IPS-11a (cell line): Measurements from ENCODE around the gene MAPK1.
"Not testable (repeated sequence)": the region's sequence is repeated elsewhere in the genome, so short reads cannot be mapped to it uniquely, and the experiment has no call there.

Experiments used
- H3K4me3 ChIP-seq: one replicate; pipeline ENCODE4 v1.5.1; 2013; ENCODE audit warnings: low read depth, low read length, control low read depth

Gene MAPK1

DNA sequence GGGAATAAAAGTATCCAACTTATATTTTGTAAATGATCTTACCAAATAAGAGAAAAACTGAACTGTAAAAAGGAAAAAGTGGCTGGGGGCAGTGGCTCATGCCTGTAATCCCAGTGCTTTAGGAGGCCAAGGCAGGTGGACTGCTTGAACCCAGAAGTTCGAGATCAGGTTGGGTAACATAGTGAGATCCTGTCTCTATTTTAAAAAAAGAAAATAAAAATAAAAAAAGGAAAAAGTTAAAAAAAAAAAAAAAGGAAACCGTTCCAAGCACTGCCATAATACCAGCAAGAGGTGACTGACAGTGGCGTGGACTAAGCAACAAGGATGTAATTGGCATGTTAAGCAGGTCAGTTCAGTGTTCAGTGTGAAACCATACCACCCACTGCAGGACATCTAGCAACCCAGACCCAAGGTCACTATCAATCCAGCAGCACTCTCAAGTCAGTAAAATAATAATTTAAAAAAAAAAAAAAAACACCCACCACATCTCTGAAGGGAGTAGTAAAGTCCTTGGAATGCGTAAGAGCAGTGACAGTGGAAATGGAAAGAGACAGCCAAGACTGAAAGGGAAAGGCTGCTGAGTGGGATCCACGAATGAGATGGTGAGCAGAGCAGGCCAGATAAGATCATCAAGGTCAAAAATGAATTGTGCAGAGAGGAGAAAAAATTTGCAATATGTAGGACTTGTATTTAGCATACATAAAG is 43.6 kb downstream of the MAPK1 start:
- H3K4me3 ChIP-seq, result no peak overlapping the region

DNA sequence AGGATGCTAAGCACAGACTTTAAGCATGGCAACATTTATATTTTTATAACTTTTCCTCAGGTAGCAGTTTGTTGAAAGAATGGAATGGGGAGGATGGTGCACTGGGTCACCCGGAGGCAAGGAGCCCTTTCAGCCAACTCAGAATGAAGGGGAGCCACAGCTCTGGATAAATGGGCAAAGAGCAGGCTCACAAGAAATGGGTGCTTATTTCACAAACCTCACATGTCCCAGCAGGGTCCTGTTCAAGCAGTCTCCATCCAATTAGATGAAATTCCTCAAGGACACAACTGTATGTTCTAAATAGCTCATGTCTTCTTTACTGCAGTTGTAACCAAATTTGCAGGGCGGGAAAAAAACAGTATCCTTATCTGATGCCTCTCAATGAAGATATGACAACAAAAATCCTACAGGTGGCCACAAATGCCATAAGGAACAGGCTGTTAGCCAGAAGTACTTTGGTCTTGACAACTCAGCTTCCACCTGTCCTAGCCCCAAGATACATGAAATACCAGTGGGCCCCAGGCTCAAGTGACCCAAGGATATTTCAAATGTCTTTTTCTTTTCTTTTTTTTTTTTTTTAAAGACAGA is 48.2 kb downstream of the MAPK1 start:
- H3K4me3 ChIP-seq, result no peak overlapping the region

DNA sequence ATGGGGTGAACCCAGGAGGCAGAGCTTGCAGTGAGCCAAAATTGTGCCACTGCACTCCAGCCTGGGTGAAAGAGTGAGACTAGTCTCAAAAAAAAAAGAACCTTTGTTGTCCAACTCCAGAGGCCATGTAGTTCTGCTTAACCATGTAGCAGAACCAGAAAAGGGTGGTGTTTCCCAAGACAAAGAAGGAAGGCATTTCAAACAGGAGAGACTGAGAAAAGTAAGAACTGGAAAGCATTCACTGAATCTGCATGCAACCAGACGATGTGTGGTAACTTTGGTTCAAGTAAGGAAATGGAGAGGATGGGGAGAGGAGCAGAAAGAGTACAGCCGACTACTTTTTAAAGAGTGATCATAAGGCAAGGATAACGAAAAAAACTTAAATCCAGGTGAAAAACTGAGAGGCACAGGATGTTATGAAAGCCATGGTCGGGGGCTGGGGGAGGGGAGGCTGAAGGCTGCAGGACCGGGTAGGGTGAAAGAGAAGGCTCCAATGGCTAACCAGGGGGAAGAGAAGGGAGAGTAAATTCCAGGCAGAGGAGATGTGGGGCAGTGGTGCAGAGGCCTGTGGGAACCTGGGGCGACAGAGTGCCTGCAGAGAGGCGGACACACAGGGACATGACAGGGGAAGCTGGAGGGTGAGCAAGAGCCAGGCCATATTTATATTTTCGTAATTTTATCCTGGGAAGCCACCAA is 48.8 kb downstream of the MAPK1 start:
- H3K4me3 ChIP-seq, result no peak overlapping the region

DNA sequence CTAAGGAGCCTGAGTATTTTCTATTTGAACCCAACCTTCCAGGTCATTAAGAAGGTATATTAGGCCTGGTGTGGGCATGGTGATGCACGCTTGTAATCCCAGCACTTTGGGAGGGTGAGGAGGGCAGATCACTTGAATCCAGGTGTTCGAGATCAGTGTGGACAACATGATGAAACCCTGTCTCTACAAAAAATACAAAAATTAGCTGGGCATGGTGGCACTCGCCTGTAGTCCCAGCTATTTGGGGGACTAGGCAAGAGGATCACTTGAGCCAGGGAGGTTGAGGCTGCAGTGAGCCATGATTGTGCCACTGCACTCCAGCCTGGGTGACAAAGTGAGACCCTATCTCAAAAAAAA is 50.0 kb downstream of the MAPK1 start:
- H3K4me3 ChIP-seq, result not testable (repeated sequence)

DNA sequence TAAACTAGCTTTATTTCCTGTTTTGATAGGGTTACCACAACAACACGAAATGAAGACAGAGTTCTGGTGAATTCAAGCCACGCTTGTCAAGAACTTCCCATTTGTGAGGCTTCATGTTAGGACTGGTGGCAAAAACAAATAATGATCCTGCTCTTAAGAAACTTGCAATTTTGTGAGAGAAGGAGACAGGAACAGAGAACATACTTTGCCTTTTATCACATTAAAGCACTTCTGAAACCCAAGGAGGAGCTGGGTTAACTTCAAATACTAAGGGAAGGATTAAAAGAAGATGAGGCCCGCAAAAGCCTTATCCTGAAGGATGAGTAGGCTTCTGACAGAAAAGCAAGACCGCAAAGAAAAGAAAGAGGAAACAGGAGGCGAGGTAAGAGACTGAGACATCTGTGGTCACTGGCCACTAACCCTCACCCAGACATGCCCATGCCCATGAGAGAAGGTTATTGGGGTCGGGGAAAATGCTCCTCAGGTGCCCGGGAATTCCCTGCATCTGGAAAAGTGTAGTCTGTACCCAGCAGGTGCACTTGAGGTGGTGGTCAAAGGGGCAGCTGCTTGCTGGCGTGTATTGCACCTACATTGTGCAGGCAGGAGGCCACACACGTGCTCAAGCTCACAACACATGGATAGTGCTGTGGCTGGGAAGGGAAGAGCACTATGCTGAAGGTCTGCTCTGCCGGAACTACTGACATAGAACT is 50.5 kb downstream of the MAPK1 start:
- H3K4me3 ChIP-seq, result no peak overlapping the region

DNA sequence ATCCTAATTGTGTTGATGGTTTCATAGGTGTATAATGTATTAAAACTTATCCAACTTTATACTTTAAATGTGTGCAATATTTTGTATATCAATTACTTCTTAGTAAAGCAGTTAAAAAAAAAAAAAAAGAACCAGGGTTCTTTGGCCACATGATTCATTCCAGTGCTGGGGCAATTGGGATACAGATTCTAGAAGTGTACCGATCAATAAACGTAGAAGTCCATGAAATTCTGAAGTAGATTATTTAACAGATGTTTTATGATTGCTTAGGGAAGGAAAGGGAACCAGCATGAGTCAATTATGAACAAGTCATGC is 51.0 kb downstream of the MAPK1 start:
- no peak overlapping the region for H3K4me3 ChIP-seq

DNA sequence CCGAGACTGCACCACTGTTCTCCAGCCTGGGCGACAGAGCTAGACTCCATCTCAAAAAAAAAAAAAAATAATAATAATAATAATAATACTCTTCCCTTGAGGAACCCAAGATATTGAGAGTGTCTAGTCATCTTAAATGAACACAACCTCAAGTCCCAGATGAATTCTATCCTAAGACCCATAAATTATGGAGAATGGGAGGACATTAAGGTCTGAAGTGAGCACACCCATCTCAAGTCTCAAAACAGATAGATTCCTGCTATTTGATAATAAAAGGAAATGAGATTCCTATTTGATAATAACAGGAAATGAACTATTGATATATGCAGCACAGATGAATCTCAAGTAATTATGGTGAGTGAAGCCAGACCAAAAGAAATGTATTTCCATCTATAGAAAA is 51.5 kb downstream of the MAPK1 start:
- H3K4me3 ChIP-seq, result no peak overlapping the region

DNA sequence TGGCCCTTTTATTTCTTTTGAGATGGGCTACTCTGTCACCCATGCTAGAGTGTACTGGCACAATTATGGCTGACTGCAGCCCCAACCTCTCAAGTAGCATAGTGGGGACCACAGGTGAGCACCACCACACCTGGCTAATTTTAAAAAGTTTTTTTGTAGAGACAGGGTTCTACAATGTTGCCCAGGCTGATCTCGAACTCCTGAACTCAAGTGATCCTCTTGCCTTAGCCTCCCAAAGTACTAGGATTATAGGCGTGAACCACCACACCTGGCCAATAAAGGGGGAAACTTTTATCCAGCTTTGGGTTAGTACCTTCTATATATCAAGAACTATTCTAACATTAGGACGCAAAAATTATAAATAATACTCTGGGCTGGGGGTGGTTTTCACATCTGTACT is 52.1 kb downstream of the MAPK1 start:
- no peak overlapping the region for H3K4me3 ChIP-seq

DNA sequence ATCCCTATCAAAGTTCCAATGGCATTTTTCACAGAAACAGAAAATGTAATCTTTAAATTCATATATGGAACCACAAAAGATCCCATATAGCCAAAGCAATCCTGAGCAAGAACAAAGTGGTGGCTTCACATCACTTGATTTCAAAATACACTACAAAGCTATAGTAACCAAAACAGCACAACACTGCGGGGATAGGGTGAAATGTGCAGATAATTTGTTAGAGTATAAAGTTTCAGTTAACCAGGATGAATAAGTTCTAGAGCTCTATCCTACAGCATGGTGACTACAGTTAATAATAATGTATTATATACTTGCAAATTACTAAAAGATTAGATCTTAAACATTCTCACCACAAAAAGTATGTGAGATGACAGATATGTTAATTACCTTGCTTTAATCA is 55.5 kb downstream of the MAPK1 start:
- H3K4me3 ChIP-seq, result no peak overlapping the region

DNA sequence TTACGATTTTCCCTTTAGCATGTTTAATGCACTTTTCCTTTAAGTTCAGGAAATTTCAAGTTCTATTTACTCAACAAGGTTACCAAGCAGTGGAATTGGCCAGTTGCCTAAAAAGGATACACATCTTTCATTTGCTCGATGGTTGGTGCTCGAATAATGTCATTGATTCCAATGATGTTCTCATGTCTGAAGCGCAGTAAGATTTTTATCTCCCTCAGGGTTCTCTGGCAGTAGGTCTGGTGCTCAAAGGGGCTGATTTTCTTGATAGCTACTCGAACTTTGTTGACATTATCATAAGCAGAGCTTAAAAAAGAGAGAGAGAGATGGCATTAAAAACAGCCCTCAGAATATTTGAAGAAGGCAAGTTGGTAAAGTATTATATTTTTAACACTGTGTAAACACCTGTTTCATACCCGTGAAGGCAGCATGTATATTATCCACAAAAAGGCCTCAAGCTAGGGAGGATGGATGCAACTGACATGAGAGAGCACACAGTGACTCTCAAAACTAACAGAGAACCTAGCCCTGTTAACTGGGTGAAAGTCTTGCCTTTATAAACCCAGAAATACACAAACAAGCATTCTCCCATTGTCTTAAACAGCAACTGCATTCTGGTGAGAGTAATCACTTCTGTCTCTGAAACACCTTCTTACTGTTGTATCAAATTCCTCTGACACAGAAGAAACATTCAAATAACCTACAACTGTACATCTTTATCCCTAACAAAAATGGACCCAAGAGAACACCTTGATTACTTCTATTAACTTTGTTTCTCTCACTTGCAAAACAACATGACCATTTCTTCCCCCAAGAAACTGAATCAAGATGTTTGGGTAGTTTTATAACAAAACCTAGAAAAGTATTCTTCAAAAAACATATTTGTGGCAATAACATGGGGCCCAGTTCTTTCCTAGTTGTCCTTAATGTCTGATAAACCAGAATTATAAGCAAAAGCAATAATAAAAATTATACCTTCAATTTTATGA is 59.6 kb downstream of the MAPK1 start:
- no peak overlapping the region for H3K4me3 ChIP-seq

DNA sequence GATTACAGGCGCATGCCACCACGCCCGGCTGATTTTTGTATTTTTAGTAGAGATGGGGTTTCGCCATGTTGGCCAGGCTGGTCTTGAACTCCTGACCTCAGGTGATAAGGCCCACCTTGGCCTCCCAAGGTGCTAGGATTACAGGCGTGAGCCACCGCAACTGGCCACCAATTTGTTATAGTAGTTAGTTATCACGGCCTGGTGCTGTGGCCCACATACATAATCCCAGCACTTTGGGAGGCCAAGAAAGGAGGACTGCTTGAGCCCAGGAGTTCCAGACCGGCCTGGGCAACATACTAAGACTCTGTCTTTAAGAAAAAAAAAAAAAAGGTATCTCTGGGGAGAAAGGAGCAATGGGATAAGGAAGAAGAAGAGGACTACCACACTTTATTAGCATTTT is 62.1 kb downstream of the MAPK1 start:
- H3K4me3 ChIP-seq, result not testable (repeated sequence)

DNA sequence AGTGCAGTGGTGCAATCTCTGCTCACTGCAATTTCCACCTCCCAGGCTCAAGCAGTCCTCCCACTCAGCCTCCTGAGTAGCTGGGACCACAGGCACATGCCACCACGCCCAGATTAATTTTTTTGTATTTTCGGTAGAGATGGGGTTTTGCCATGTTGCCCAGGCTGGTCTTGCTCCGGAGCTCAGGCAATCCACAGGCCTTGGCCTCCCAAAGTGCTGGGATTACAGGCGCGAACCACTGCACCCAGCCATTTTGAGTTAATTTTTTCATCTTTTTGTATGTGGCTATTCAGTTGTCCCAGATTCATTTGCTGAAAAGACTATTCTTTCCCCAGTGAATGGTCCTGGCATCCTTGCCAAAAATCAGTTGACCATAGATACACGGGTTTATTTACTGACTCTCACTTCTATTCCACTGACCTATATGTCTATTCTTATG is 63.6 kb downstream of the MAPK1 start:
- H3K4me3 ChIP-seq, result no peak overlapping the region

DNA sequence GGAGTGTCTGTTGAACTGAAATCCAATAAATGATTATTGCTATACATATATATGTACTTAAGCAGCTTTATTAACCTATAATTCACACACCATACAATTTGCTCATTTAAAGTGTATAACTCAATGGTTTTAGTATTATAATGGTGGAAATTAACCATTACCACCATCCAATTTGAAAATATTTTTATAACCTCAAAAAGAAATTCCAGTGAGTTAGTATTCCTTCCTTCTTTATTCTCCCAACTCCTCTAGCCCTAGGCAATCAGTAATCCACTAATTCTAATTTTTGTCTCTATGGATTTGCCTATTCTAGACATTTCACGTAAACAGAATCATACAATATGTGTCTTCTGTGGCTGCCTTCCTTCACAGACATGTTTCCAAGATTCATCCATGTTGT is 64.8 kb downstream of the MAPK1 start:
- no peak overlapping the region for H3K4me3 ChIP-seq

DNA sequence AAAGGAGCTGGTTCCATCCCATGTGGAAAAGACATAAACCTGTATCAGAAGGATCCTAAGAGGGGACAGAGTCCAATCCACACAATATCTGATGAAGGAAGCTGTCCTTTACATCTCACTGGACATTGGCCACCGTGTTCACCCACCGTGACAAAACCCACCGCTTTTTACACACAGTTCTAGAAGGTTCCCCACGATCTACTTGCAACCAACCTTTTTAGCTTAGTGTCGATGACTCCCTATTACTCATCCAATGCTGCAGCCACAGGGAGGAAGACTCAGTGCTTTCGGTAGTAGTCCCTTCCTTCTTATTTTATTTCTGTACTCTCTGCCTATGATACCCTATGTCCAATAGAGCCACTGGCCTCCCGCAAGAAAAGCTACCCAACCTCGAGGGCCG is 65.4 kb downstream of the MAPK1 start:
- no peak overlapping the region for H3K4me3 ChIP-seq

DNA sequence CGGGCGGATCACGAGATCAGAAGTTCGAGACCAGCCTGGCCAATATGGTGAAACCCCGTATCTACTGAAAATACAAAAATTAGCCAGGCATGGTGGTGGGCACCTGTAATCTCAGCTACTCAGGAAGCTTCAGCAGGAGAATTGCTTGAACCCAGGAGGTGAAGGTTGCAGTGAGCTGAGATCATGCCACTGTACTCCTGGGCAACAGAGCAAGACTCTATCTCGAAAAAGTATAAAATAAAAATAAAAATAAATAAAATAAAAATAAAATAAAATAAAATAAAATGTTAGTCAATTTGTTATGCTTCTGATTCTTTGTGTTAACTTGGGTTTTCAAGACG is 66.2 kb downstream of the MAPK1 start:
- not testable (repeated sequence) for H3K4me3 ChIP-seq

DNA sequence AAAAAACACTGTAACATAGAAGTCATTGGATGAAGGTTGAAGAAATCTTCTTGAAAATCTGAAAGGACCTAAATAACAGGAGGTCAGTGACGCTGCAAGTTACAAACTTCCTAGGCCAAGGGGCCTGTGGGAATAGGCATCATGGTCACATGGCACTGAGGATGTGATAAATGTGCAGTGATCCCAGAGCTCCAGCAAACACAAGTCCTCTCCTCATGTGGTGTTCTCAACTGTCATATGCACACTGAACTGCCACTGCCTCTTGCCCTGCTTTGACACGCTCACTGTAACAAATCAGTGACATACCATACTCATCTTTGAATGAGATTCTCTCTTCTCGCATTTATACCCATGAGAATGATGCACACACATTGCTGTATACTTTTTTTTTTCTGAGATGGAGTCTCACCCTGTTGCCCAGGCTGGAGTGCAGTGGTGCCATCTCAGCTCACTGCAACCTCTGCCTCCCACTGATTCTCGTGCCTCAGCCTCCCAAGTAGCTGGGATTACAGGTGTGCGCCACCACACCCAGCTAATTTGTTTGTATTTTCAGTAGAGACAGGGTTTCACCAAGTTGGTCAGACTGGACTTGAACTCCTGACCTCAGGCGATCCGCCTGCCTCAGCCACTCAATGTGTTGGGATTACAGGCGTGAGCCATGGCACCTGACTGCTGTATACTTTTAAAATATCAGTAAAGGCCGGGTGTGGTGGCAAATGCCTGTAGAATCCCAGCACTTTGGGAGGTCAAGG is 66.7 kb downstream of the MAPK1 start:
- H3K4me3 ChIP-seq, result no peak overlapping the region

DNA sequence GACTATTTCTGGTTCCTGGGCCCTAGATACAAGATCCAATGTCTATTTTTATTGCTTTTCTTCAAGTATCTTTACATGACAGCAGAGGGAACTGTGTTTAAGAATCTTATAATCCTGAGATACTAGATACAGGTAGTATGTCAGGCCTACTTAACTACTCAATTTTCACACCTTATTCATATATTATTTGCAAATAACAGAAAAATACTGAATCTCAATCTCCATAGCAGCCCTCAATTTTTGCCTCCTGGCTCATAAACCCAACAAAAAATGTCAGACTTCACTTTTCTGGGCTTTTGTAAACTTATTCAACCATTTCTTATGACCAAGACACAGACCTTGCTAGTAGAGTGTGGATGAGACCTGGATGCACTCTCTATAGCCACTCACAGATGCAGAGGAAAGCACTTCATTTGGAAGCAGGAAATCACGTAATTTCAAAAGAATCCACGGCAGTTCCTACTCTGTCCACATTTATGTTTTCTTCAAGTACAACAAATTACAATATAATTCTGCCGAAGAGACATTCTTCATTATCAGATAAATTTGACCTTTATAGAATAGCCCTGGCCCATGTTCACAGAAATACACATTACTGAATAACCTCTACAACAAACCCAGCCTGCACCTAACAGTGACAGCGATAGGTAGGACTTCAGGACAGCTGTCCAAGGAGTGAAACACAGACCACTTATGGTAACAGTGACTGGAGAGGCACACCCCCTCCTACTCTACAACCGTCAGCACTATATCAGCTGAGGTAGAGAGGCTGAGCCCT is 69.8 kb downstream of the MAPK1 start:
- H3K4me3 ChIP-seq, result no peak overlapping the region

DNA sequence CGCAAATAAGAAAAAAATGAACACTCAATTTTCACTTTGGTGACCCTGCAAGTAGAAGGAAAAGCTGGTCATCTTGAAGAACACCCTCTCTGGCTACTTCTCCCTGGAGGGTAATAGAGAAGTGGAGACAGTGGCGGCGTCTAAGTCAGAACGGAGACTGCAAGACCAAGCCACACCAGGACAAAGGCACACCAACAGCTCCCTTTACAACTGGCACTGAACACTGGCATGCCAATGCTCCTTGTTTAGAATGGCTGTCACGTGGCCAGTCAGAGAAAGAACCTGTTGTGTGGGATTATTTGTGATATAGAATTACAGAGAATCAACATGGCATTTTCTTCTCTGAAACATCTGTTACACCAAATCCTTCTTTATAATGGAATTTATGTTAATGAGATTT is 70.6 kb downstream of the MAPK1 start:
- no peak overlapping the region for H3K4me3 ChIP-seq

DNA sequence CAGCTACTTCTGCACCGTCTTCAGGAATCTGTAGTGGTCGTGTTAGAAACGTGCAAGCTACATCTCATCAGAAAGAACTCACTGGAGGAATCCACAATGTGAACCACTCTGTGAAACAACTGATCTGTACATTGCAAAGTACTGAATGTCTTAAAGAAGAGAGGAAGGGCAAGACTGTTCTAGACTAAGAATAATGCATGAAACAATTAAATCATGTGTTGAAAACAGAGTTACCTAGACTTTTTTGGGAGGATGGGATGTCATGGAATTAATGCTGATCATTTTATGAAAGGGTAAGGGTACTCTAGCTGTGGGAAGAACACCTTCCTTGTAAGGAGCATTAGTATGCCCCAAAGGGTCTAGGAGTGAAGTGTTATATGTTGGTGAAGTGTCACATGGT is 71.2 kb downstream of the MAPK1 start:
- no peak overlapping the region for H3K4me3 ChIP-seq

DNA sequence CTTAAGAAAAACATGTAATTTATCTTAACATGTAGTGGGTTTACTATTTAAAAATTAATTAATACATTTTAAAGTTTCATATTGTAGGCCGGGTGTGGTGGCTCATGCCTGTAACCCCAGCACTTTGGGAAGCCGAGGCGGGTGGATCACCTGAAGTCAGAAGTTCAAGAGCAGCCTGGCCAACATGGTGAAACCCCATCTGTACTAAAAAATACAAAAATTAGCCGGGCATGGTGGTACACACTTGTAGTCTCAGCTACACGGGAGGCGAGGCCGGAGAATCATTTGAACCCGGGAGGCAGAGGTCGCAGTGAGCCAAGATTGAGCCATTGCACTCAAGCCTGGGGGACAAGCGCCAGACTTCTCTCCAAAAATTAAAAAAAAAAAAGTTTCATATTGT is 73.7 kb downstream of the MAPK1 start:
- not testable (repeated sequence) for H3K4me3 ChIP-seq
